HEK293 (cell line): ENCODE measurements around the gene ABHD11.
A peak's percentile ranks its signal among the peaks of the same experiment; 100 is the strongest.

Source experiments
- CTCF ChIA-PET: fragments of 350-600 bp; formaldehyde crosslinking; extraction: SDS; loops from one replicate; lab custom pipeline; 2021; ENCODE audit warnings: antibody characterized with exemption; lab: Yijun Ruan, JAX
- POLR2A ChIA-PET: fragments of 300-600 bp; formaldehyde crosslinking; extraction: SDS; loops from one replicate; lab custom pipeline; 2020; ENCODE audit warnings: antibody characterized with exemption, inconsistent platforms; lab: Yijun Ruan, JAX
- H3K27ac ChIP-seq: fragments of 200-500 bp; sonication (Bioruptor generic); 2 replicates; pipeline ENCODE4 v1.5.1; 2014; ENCODE audit warnings: low read depth, low read length, control low read depth, inconsistent platforms; ENCODE audit errors: extremely low read depth
- H3K36me3 ChIP-seq, 2 experiments: fragments of 200-500 bp in 1 of 2; sonication (Bioruptor generic) in 1 of 2; 1 replicate in 1 of 2; 2 replicates in 1 of 2; pipeline ENCODE4 v1.5.1; 2014 to 2017; ENCODE audit warnings: inconsistent platforms in 2 of 2, low read length in 2 of 2; ENCODE audit not compliant: control insufficient read depth in 2 of 2, insufficient read depth in 1 of 2
- H3K4me1 ChIP-seq: fragments of 200-500 bp; sonication (Bioruptor generic); 2 replicates; pipeline ENCODE4 v1.5.1; 2014; ENCODE audit warnings: mild to moderate bottlenecking, low read length, inconsistent platforms; ENCODE audit not compliant: control insufficient read depth, insufficient read depth
- H3K4me3 ChIP-seq: 2 replicates; pipeline ENCODE4 v1.5.1; 2011; ENCODE audit warnings: low read depth, mild to moderate bottlenecking, control low read depth, low read length, moderate library complexity
- H3K9me3 ChIP-seq: fragments of 200-500 bp; sonication (Bioruptor generic); 2 replicates; pipeline ENCODE4 v1.5.1; 2014; ENCODE audit warnings: low read depth, low read length, inconsistent platforms; ENCODE audit not compliant: control insufficient read depth, insufficient read depth
- BCL6B ChIP-seq: fragments of 450-650 bp; formaldehyde crosslinking; IDR thresholded peaks from 2 replicates; pipeline ENCODE4 v1.5.1; 2017; ENCODE audit warnings: missing biosample characterization, missing genetic modification characterization
- GLI4 ChIP-seq: fragments of 450-650 bp; formaldehyde crosslinking; IDR thresholded peaks from 2 replicates; pipeline ENCODE4 v1.5.1; 2016; ENCODE audit warnings: missing biosample characterization, missing genetic modification characterization
- REPIN1 ChIP-seq: fragments of 450-650 bp; formaldehyde crosslinking; IDR thresholded peaks from 2 replicates; pipeline ENCODE4 v1.5.1; 2017; ENCODE audit warnings: missing biosample characterization, missing genetic modification characterization, low read depth
- SALL2 ChIP-seq: fragments of 450-650 bp; formaldehyde crosslinking; IDR thresholded peaks from 2 replicates; pipeline ENCODE4 v1.5.0; 2017; ENCODE audit warnings: missing biosample characterization, mild to moderate bottlenecking, missing genetic modification characterization, borderline replicate concordance
- SCRT2 ChIP-seq: fragments of 450-650 bp; formaldehyde crosslinking; IDR thresholded peaks from 2 replicates; pipeline ENCODE4 v1.5.1; 2016; ENCODE audit warnings: missing biosample characterization, missing genetic modification characterization
- SP7 ChIP-seq: fragments of 450-650 bp; formaldehyde crosslinking; IDR thresholded peaks from 2 replicates; pipeline ENCODE4 v1.5.1; 2016; ENCODE audit warnings: missing biosample characterization, missing genetic modification characterization
- ZBTB48 ChIP-seq: fragments of 450-650 bp; formaldehyde crosslinking; IDR thresholded peaks from 2 replicates; pipeline ENCODE4 v1.5.1; 2016; ENCODE audit warnings: missing biosample characterization, missing genetic modification characterization
- ZBTB8A ChIP-seq: fragments of 450-650 bp; formaldehyde crosslinking; IDR thresholded peaks from 2 replicates; pipeline ENCODE4 v1.5.1; 2016; ENCODE audit warnings: missing biosample characterization, missing genetic modification characterization
- ZNF121 ChIP-seq: fragments of 450-650 bp; formaldehyde crosslinking; IDR thresholded peaks from 2 replicates; pipeline ENCODE4 v1.5.1; 2016; ENCODE audit warnings: missing biosample characterization, missing genetic modification characterization
- ZNF146 ChIP-seq: fragments of 450-650 bp; formaldehyde crosslinking; IDR thresholded peaks from 2 replicates; pipeline ENCODE4 v1.5.1; 2016; ENCODE audit warnings: missing biosample characterization, missing genetic modification characterization
- ZNF214 ChIP-seq: fragments of 450-650 bp; formaldehyde crosslinking; IDR thresholded peaks from 2 replicates; pipeline ENCODE4 v1.5.1; 2017; ENCODE audit warnings: missing biosample characterization, mild to moderate bottlenecking, missing genetic modification characterization, borderline replicate concordance
- ZNF394 ChIP-seq: fragments of 450-650 bp; formaldehyde crosslinking; IDR thresholded peaks from 2 replicates; pipeline ENCODE4 v1.5.1; 2016; ENCODE audit warnings: missing biosample characterization, missing genetic modification characterization, mild to moderate bottlenecking, moderate library complexity, borderline replicate concordance
- ZNF701 ChIP-seq: fragments of 450-650 bp; formaldehyde crosslinking; IDR thresholded peaks from 2 replicates; pipeline ENCODE4 v1.5.1; 2016; ENCODE audit warnings: missing biosample characterization, missing genetic modification characterization
- ZSCAN16 ChIP-seq: fragments of 450-650 bp; formaldehyde crosslinking; IDR thresholded peaks from 2 replicates; pipeline ENCODE4 v1.5.1; 2016; ENCODE audit warnings: missing biosample characterization, missing genetic modification characterization
- TF ChIP-seq, protein P1 (sequence below): fragments of 450-650 bp; formaldehyde crosslinking; IDR thresholded peaks from 2 replicates; pipeline ENCODE4 v1.5.1; 2017; ENCODE audit warnings: missing biosample characterization, missing genetic modification characterization
- TF ChIP-seq, protein P2 (sequence below): fragments of 450-650 bp; formaldehyde crosslinking; IDR thresholded peaks from 2 replicates; pipeline ENCODE4 v1.5.1; 2017; ENCODE audit warnings: missing biosample characterization, missing genetic modification characterization

Gene ABHD11

GRCh38 chr7:73774923-73775322 lies 36.3 kb upstream of the ABHD11 start:
- Histone ChIP-seq H3K4me3 (no peak overlapping the region), H3K27ac (no peak overlapping the region), H3K4me1 (no peaks in the 10 kb centered on the region), H3K9me3 (no peaks in the 10 kb centered on the region), H3K36me3 (no peaks in the 10 kb centered on the region)
- TF ChIP-seq BCL6B (tag by site-specific recombination) (no peak), ZNF146 (peak; percentile 9; the same call in 1 of the 2 replicates)
- ChIA-PET CTCF (interaction anchor here (0.6 kb wide), 1 partner anchor 19 kb away, joined by 3 read pairs; no protein-coding TSS in a partner anchor), POLR2A (no interaction called here)

- TF ChIP-seq SALL2 (tag by site-specific recombination) (no peak), ZNF394 (tag by site-specific recombination) (no peak), SP7 (tag by site-specific recombination) (no peak), ZBTB48 (tag by site-specific recombination) (no peak), ZSCAN16 (no peak), ZNF701 (tag by site-specific recombination) (no peak), REPIN1 (no peak)
- TF ChIP-seq, protein P1, sequence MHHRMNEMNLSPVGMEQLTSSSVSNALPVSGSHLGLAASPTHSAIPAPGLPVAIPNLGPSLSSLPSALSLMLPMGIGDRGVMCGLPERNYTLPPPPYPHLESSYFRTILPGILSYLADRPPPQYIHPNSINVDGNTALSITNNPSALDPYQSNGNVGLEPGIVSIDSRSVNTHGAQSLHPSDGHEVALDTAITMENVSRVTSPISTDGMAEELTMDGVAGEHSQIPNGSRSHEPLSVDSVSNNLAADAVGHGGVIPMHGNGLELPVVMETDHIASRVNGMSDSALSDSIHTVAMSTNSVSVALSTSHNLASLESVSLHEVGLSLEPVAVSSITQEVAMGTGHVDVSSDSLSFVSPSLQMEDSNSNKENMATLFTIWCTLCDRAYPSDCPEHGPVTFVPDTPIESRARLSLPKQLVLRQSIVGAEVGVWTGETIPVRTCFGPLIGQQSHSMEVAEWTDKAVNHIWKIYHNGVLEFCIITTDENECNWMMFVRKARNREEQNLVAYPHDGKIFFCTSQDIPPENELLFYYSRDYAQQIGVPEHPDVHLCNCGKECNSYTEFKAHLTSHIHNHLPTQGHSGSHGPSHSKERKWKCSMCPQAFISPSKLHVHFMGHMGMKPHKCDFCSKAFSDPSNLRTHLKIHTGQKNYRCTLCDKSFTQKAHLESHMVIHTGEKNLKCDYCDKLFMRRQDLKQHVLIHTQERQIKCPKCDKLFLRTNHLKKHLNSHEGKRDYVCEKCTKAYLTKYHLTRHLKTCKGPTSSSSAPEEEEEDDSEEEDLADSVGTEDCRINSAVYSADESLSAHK (tag by site-specific recombination): no peak
- Histone ChIP-seq H3K9me3 (no peaks in the 10 kb centered on the region), H3K27ac (no peak overlapping the region), H3K36me3 (no peaks in the 10 kb centered on the region), H3K4me1 (no peaks in the 10 kb centered on the region), H3K4me3 (no peak overlapping the region)
- ChIA-PET CTCF (no interaction called here), POLR2A (interaction anchor here (0.6 kb wide), 1 partner anchor 393 kb away, joined by 5 read pairs; no protein-coding TSS in a partner anchor)
Observed at GRCh38 chr7:73773700-73774517, 35.3 kb upstream of the ABHD11 start.

DNA sequence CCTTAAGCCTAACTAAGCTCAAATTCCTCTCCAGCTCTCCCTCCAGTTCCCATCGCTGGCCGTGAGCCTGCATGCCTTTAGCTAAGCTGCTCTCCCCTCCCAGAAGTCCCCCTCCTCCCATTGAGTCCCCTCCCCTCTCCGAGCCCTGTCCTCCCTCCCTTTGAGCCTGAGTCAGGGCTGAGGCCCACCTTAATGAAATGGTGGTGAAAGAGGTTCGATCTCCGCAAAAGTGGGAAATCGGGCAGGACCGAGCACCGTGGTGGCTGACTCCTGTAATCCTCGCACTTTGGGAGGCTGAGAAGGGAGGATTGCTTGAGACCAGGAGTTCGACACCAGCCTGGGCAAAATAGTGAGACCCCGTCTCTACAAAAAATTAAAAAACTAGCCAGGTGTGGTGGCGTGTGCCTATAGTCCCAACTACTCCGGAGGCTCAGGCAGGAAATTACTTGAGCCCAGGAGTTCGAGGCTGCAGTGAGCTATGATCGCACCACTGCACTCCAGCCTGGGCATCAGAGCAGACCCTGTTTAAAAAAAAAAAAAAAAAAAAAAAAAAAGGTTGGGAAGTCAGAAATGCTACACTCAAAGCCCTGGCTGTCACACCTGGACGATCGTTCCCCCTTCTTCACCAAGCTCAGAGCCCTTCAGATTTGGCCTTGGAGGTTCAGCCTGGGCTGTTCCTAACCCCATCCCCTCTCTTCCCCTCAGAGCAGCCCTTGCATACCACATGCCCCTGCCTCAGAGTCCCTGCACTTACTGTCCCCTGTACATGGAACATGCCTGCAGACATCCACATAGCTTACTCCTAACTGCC lies 32.5 kb upstream of the ABHD11 start:
- H3K36me3 ChIP-seq: no peaks in the 10 kb centered on the region
- H3K9me3 ChIP-seq: no peaks in the 10 kb centered on the region
- TF ChIP-seq ZBTB8A (tag by site-specific recombination): peak; percentile 18; the same call in 1 of the 2 replicates
- peak; percentile 55; the same call in 1 of the 2 replicates for TF ChIP-seq ZNF121 (tag by site-specific recombination)
- 0 out of 2 replicates have a peak, but pooled peaks have one; percentile 1 for TF ChIP-seq SCRT2 (tag by site-specific recombination)
- TF ChIP-seq GLI4 (tag by site-specific recombination): no peak
- TF ChIP-seq, protein P2, sequence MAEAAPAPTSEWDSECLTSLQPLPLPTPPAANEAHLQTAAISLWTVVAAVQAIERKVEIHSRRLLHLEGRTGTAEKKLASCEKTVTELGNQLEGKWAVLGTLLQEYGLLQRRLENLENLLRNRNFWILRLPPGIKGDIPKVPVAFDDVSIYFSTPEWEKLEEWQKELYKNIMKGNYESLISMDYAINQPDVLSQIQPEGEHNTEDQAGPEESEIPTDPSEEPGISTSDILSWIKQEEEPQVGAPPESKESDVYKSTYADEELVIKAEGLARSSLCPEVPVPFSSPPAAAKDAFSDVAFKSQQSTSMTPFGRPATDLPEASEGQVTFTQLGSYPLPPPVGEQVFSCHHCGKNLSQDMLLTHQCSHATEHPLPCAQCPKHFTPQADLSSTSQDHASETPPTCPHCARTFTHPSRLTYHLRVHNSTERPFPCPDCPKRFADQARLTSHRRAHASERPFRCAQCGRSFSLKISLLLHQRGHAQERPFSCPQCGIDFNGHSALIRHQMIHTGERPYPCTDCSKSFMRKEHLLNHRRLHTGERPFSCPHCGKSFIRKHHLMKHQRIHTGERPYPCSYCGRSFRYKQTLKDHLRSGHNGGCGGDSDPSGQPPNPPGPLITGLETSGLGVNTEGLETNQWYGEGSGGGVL (tag by site-specific recombination): peak; percentile 77; the same call in 1 of the 2 replicates
- TF ChIP-seq ZNF214 (tag by site-specific recombination): no peak
- H3K27ac ChIP-seq: no peak overlapping the region
- POLR2A ChIA-PET: interaction anchor here (0.6 to 2.4 kb wide), 4 partner anchors 16 to 833 kb away, joined by 3 to 15 read pairs (median 11); partner anchors contain the start of gene ABHD11
- H3K4me3 ChIP-seq: peak overlapping the region; percentile 50
- H3K4me1 ChIP-seq: no peaks in the 10 kb centered on the region
- CTCF ChIA-PET: interaction anchor here (0.6 to 1.6 kb wide), 3 partner anchors 37 to 86 kb away, joined by 3 to 7 read pairs (median 3); no protein-coding TSS in a partner anchor
